GM19043 (cell line): ENCODE measurements around the gene MYO7A.

Source experiments
- ATAC-seq: cut with Tn5 transposase; IDR thresholded peaks from one replicate; pipeline ENCODE4 v1.9.1; 2021; ENCODE audit warnings: low read depth; ENCODE audit not compliant: unreplicated experiment

MYO7A gene

GRCh38 chr11:77252555-77253270 lies 124.7 kb downstream of the MYO7A start:
- ATAC-seq, result no peak

GRCh38 chr11:77253690-77254089 lies 125.6 kb downstream of the MYO7A start:
- no peak for ATAC-seq

- ATAC-seq, result no peak
Observed at GRCh38 chr11:77259641-77260040, 131.6 kb downstream of the MYO7A start.

GRCh38 chr11:77262803-77263202 lies 134.8 kb downstream of the MYO7A start:
- ATAC-seq, result no peak
